K562 (cell line): ENCODE data around the gene MIDN. TPM values are rescaled to one million over a fixed set of nuclear protein-coding genes. Genes with fewer than 3 reads are reported as not detected.
A peak's percentile ranks its signal among the peaks of the same experiment; 100 is the strongest.

ENCODE experiments used
- CBX2 ChIP-seq: fragments of 200-600 bp; sonication (generic); IDR thresholded peaks from one replicate; pipeline ENCODE4 v1.6.1; 2012; ENCODE audit warnings: mild to moderate bottlenecking, low read length, inconsistent platforms; ENCODE audit not compliant: insufficient read depth, poor library complexity, severe bottlenecking
- CTCF ChIP-seq, 3 experiments: IDR thresholded peaks in 2 of 3; conservative IDR thresholded peaks in 1 of 3; 2 replicates each; pipeline ENCODE4 v1.5.1; 2011 to 2012; ENCODE audit warnings: low read length in 3 of 3, mild to moderate bottlenecking in 3 of 3, control low read depth in 2 of 3, improper control_type of control experiment in 1 of 3, inconsistent platforms in 1 of 3, low read depth in 1 of 3, mixed read lengths in 1 of 3, moderate library complexity in 1 of 3; ENCODE audit not compliant: insufficient read depth in 2 of 3
- ELF2 ChIP-seq: fragments of 250-450 bp; sonication (Bioruptor Pico); IDR thresholded peaks from 2 replicates; pipeline ENCODE4 v1.5.0; 2021; ENCODE audit warnings: mild to moderate bottlenecking
- GMEB1 ChIP-seq: fragments of 250-450 bp; sonication (Bioruptor Pico); IDR thresholded peaks from 2 replicates; pipeline ENCODE4 v1.4.0; 2020; ENCODE audit warnings: mild to moderate bottlenecking
- HNRNPUL1 ChIP-seq: fragments of 200-400 bp; formaldehyde crosslinking; IDR thresholded peaks from 2 replicates; pipeline ENCODE4 v1.6.1; 2017; ENCODE audit warnings: low read length
- KHSRP ChIP-seq: fragments of 450-650 bp; IDR thresholded peaks from 2 replicates; pipeline ENCODE4 v1.6.1; 2017
- NR1H2 ChIP-seq: sonication (generic); formaldehyde crosslinking; IDR thresholded peaks from 2 replicates; pipeline ENCODE4 v1.4.0; 2020; ENCODE audit warnings: mild to moderate bottlenecking, missing genetic modification reagents
- RBM15 ChIP-seq: fragments of 200-400 bp; formaldehyde crosslinking; IDR thresholded peaks from 2 replicates; pipeline ENCODE4 v1.6.1; 2018; ENCODE audit warnings: mild to moderate bottlenecking, low read length, moderate library complexity; ENCODE audit not compliant: insufficient read depth
- SNIP1 ChIP-seq: fragments of 450-650 bp; IDR thresholded peaks from 2 replicates; pipeline ENCODE4 v1.7.1; 2017; ENCODE audit warnings: low read depth, mild to moderate bottlenecking
- SRF ChIP-seq, 2 experiments: fragments of 250-450, 450-650 bp in 1 of 2; sonication (Bioruptor Pico) in 1 of 2; sonication (generic) in 1 of 2; formaldehyde crosslinking; IDR thresholded peaks; 2 replicates each; pipeline versions ENCODE4 v1.5.0 to v1.5.1; 2020 to 2022; ENCODE audit warnings: mild to moderate bottlenecking in 1 of 2, missing genetic modification reagents in 1 of 2
- ZNF584 ChIP-seq: fragments of 200-800 bp; sonication (Bioruptor generic); IDR thresholded peaks from 2 replicates; pipeline ENCODE4 v1.6.1; 2016; ENCODE audit warnings: low read depth, mild to moderate bottlenecking, missing genetic modification characterization, missing compliant biosample characterization
- polyA plus RNA-seq, 8 experiments: library from polyadenylated mRNA; depleted of rRNA in 4 of 8; stranded (reverse) in 5 of 8; unstranded in 3 of 8; fragments of >200 nt; fragmentation: Nextera tagmentation in 2 of 8; fragmentation: Illumina TruSeq in 1 of 8; extraction: Ambion mirVana in 2 of 8; extraction: Trizol in 1 of 8; gene quantifications; 2 replicates each; pipeline versions ENCODE4 v1.2.1 to v1.2.3, GENCODE V29; 2011 to 2014; ENCODE audit warnings: inconsistent platforms in 1 of 8, missing spikeins in 1 of 8
- total RNA-seq, 7 experiments: library from RNA; depleted of rRNA in 6 of 7; stranded (reverse); fragments of >200 nt in 6 of 7; fragmentation: Illumina TruSeq in 2 of 7; extraction: Trizol in 2 of 7; gene quantifications; 2 replicates each; pipeline versions ENCODE4 v1.2.1 to v1.2.3, GENCODE V29; 2011 to 2021; ENCODE audit warnings: low replicate concordance in 1 of 7
- TF ChIP-seq, protein P1 (sequence below): sonication (generic); formaldehyde crosslinking; IDR thresholded peaks from 2 replicates; pipeline ENCODE4 v1.8.0; 2022; ENCODE audit warnings: mild to moderate bottlenecking, missing genetic modification reagents, borderline replicate concordance
- TF ChIP-seq, protein P2 (sequence below): fragments of 250-450 bp; sonication (Bioruptor Pico); IDR thresholded peaks from 2 replicates; pipeline ENCODE4 v1.8.0; 2021; ENCODE audit warnings: borderline replicate concordance, mild to moderate bottlenecking, moderate library complexity; ENCODE audit not compliant: poor library complexity, severe bottlenecking
- TF ChIP-seq, protein P3 (sequence below): sonication (generic); formaldehyde crosslinking; IDR thresholded peaks from 2 replicates; pipeline ENCODE4 v1.9.0; 2022; ENCODE audit warnings: mild to moderate bottlenecking, missing genetic modification reagents
- TF ChIP-seq, protein P4 (sequence below): fragments of 200-800 bp; sonication (Bioruptor generic); IDR thresholded peaks from 2 replicates; pipeline ENCODE4 v1.6.1; 2016; ENCODE audit warnings: missing genetic modification characterization, missing compliant biosample characterization

The MIDN gene
- total and polyA plus RNA-seq, 9 of the 15 experiments (the other 6 are each of a cell fraction or from before 2014, with no cell fraction given) = 0.17 to 120 (median 10.1) TPM

GRCh38 chr19:1248786-1249297 lies 459 bp downstream of the MIDN start (continued):
- TF ChIP-seq, protein P1, sequence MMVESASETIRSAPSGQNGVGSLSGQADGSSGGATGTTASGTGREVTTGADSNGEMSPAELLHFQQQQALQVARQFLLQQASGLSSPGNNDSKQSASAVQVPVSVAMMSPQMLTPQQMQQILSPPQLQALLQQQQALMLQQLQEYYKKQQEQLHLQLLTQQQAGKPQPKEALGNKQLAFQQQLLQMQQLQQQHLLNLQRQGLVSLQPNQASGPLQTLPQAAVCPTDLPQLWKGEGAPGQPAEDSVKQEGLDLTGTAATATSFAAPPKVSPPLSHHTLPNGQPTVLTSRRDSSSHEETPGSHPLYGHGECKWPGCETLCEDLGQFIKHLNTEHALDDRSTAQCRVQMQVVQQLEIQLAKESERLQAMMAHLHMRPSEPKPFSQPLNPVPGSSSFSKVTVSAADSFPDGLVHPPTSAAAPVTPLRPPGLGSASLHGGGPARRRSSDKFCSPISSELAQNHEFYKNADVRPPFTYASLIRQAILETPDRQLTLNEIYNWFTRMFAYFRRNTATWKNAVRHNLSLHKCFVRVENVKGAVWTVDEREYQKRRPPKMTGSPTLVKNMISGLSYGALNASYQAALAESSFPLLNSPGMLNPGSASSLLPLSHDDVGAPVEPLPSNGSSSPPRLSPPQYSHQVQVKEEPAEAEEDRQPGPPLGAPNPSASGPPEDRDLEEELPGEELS (CRISPR knock-in tag) = no peak
- TF ChIP-seq NR1H2 (CRISPR knock-in tag) (no peak), SNIP1 (no peak), GMEB1 (CRISPR knock-in tag) (peak; percentile 62), ELF2 (no peak), SRF (CRISPR knock-in tag; IDR thresholded peaks at IDR 0.05) (no peak; a peak in 1 of 4 replicates), HNRNPUL1 (no peak), RBM15 (no peak), CBX2 (no peak), CTCF (IDR thresholded peaks at IDR 0.05 in 2 of 3, conservative IDR thresholded peaks at IDR 0.05 in 1 of 3; ENCODE audit: insufficient read depth in 2 of 3, low read depth in 1 of 3, low read length in 3 of 3) (peak; percentile 69 to 85 (median 74)), ZNF584 (no peak), KHSRP (no peak)
- TF ChIP-seq, protein P2, sequence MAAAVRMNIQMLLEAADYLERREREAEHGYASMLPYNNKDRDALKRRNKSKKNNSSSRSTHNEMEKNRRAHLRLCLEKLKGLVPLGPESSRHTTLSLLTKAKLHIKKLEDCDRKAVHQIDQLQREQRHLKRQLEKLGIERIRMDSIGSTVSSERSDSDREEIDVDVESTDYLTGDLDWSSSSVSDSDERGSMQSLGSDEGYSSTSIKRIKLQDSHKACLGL (CRISPR knock-in tag) = no peak
- TF ChIP-seq, protein P3, sequence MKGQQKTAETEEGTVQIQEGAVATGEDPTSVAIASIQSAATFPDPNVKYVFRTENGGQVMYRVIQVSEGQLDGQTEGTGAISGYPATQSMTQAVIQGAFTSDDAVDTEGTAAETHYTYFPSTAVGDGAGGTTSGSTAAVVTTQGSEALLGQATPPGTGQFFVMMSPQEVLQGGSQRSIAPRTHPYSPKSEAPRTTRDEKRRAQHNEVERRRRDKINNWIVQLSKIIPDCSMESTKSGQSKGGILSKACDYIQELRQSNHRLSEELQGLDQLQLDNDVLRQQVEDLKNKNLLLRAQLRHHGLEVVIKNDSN (CRISPR knock-in tag) = no peak
- TF ChIP-seq, protein P4, sequence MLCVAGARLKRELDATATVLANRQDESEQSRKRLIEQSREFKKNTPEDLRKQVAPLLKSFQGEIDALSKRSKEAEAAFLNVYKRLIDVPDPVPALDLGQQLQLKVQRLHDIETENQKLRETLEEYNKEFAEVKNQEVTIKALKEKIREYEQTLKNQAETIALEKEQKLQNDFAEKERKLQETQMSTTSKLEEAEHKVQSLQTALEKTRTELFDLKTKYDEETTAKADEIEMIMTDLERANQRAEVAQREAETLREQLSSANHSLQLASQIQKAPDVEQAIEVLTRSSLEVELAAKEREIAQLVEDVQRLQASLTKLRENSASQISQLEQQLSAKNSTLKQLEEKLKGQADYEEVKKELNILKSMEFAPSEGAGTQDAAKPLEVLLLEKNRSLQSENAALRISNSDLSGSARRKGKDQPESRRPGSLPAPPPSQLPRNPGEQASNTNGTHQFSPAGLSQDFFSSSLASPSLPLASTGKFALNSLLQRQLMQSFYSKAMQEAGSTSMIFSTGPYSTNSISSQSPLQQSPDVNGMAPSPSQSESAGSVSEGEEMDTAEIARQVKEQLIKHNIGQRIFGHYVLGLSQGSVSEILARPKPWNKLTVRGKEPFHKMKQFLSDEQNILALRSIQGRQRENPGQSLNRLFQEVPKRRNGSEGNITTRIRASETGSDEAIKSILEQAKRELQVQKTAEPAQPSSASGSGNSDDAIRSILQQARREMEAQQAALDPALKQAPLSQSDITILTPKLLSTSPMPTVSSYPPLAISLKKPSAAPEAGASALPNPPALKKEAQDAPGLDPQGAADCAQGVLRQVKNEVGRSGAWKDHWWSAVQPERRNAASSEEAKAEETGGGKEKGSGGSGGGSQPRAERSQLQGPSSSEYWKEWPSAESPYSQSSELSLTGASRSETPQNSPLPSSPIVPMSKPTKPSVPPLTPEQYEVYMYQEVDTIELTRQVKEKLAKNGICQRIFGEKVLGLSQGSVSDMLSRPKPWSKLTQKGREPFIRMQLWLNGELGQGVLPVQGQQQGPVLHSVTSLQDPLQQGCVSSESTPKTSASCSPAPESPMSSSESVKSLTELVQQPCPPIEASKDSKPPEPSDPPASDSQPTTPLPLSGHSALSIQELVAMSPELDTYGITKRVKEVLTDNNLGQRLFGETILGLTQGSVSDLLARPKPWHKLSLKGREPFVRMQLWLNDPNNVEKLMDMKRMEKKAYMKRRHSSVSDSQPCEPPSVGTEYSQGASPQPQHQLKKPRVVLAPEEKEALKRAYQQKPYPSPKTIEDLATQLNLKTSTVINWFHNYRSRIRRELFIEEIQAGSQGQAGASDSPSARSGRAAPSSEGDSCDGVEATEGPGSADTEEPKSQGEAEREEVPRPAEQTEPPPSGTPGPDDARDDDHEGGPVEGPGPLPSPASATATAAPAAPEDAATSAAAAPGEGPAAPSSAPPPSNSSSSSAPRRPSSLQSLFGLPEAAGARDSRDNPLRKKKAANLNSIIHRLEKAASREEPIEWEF = no peak
